ENCODE results near the gene CDC14A.

DNA sequence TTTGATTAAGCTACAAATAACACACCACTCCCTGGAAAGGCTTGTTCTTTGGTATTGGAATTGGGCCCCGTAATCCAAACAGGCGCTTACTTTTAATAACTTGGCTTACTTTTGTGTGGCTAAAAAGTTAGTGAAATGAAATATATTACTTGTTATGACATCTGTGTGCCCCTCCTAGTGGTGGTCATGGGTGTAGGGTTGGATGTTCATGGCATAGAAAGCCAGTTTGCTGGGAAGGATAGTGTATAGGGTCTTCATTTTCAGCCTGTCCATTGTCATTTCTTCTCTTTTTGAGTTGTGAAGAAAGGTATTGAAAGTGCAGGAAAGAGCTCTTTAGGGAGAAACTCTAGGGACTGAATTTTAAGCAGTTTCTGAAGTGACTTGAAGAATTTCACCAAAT, 5.9 kb downstream of the CDC14A start:
- TF ChIP-seq, protein P1, sequence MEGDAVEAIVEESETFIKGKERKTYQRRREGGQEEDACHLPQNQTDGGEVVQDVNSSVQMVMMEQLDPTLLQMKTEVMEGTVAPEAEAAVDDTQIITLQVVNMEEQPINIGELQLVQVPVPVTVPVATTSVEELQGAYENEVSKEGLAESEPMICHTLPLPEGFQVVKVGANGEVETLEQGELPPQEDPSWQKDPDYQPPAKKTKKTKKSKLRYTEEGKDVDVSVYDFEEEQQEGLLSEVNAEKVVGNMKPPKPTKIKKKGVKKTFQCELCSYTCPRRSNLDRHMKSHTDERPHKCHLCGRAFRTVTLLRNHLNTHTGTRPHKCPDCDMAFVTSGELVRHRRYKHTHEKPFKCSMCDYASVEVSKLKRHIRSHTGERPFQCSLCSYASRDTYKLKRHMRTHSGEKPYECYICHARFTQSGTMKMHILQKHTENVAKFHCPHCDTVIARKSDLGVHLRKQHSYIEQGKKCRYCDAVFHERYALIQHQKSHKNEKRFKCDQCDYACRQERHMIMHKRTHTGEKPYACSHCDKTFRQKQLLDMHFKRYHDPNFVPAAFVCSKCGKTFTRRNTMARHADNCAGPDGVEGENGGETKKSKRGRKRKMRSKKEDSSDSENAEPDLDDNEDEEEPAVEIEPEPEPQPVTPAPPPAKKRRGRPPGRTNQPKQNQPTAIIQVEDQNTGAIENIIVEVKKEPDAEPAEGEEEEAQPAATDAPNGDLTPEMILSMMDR (IDR thresholded peaks at IDR 0.05; ENCODE audit: poor library complexity), result peak; percentile 36
- no peak for TF ChIP-seq EZH2phosphoT487 (IDR thresholded peaks at IDR 0.05; ENCODE audit: low read depth, severe bottlenecking, unreplicated experiment)

Data from hepatocyte (in vitro differentiated cells).